Measurements from ENCODE around the gene ACTG1.

DNA sequence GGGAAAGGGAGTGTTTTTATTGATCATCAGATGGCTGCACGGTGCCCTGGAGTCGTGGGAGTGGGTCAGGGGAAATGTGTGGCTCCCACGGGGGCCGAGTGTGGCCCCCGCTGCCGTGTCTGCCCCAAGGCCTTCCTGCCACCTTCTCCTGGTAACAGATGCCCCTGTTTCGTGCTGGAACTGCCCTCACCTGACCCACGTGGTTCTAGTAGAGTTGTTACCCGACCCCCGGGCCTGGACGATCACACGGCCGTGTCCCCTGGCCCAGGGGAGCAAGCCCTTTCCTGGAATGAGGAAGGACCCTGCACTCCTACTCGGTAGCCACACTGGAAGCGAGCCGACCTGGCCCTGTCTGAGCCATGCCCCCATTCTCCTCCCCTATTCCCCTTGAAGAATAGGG is 37.6 kb downstream of the ACTG1 start:
- TF ChIP-seq, protein P1, sequence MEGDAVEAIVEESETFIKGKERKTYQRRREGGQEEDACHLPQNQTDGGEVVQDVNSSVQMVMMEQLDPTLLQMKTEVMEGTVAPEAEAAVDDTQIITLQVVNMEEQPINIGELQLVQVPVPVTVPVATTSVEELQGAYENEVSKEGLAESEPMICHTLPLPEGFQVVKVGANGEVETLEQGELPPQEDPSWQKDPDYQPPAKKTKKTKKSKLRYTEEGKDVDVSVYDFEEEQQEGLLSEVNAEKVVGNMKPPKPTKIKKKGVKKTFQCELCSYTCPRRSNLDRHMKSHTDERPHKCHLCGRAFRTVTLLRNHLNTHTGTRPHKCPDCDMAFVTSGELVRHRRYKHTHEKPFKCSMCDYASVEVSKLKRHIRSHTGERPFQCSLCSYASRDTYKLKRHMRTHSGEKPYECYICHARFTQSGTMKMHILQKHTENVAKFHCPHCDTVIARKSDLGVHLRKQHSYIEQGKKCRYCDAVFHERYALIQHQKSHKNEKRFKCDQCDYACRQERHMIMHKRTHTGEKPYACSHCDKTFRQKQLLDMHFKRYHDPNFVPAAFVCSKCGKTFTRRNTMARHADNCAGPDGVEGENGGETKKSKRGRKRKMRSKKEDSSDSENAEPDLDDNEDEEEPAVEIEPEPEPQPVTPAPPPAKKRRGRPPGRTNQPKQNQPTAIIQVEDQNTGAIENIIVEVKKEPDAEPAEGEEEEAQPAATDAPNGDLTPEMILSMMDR (conservative IDR thresholded peaks at IDR 0.05) = no peak
- TF ChIP-seq ZFX (IDR thresholded peaks at IDR 0.05) = no peak
